AG04449 (cell line): ENCODE results near the gene ANKS1A.
A peak's percentile ranks its signal among the peaks of the same experiment; 100 is the strongest.

Experiments
- CTCF ChIA-PET: fragments of 350-600 bp; formaldehyde crosslinking; extraction: SDS; loops from one replicate; lab custom pipeline; 2021; ENCODE audit warnings: antibody characterized with exemption; lab: Yijun Ruan, JAX
- POLR2A ChIA-PET: fragments of 400-600, 350-600 bp; formaldehyde crosslinking; extraction: SDS; loops from one replicate; lab custom pipeline; 2020; ENCODE audit warnings: antibody characterized with exemption, inconsistent platforms; lab: Yijun Ruan, JAX
- DNase-seq: peaks from one replicate; pipeline ENCODE4 v3.0.0-alpha.2; 2010; ENCODE audit warnings: low read depth, low spot score
- H3K4me3 ChIP-seq: 2 replicates; pipeline ENCODE4 v1.5.1; 2011; ENCODE audit warnings: low read depth, mild to moderate bottlenecking, control low read depth, low read length
- CTCF ChIP-seq: IDR thresholded peaks from one replicate; pipeline ENCODE4 v1.5.1; 2011; ENCODE audit warnings: mild to moderate bottlenecking, moderate library complexity, low read length, control low read depth, inconsistent platforms; ENCODE audit not compliant: insufficient read depth; ENCODE audit errors: missing control alignments

Gene ANKS1A

DNA sequence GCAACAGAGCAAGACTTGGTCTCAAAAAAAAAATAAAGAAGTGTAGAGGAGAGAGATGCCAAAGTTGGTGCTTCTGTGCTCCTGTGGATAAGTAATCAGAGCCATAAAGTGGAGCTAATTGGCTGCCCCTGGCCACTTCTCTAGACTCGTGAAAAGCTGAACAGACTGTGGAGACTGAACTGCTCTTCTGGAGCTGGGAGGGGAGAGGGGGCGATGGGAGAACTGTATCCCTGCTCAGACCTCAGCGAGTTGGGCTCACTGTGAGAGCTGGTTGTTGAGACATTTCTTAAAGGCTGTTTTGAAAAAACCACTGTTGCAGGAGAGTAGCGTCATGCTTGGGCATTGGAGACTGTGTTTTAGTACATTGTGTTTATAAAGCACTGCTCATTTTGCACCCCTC lies 126.4 kb downstream of the ANKS1A start:
- ChIA-PET CTCF (interaction anchor here (0.7 to 7.0 kb wide), 3 partner anchors 29 to 124 kb away, joined by 3 to 49 read pairs (median 10); no protein-coding TSS in a partner anchor), POLR2A (interaction anchor here (0.6 to 0.7 kb wide), 2 partner anchors 101 to 142 kb away, joined by 3 to 5 read pairs; no protein-coding TSS in a partner anchor)
- TF ChIP-seq CTCF, result no peak
- H3K4me3 ChIP-seq, result no peak overlapping the region
- DNase-seq, result no peak

GRCh38 chr6:35015996-35016395 lies 126.9 kb downstream of the ANKS1A start:
- ChIA-PET POLR2A (interaction anchor here (0.6 to 0.7 kb wide), 2 partner anchors 100 to 142 kb away, joined by 3 to 5 read pairs; no protein-coding TSS in a partner anchor), CTCF (interaction anchor here (0.7 to 7.0 kb wide), 3 partner anchors 30 to 124 kb away, joined by 3 to 49 read pairs (median 3); no protein-coding TSS in a partner anchor)
- no peak overlapping the region for H3K4me3 ChIP-seq
- no peak for TF ChIP-seq CTCF
- DNase-seq, result no peak

DNA sequence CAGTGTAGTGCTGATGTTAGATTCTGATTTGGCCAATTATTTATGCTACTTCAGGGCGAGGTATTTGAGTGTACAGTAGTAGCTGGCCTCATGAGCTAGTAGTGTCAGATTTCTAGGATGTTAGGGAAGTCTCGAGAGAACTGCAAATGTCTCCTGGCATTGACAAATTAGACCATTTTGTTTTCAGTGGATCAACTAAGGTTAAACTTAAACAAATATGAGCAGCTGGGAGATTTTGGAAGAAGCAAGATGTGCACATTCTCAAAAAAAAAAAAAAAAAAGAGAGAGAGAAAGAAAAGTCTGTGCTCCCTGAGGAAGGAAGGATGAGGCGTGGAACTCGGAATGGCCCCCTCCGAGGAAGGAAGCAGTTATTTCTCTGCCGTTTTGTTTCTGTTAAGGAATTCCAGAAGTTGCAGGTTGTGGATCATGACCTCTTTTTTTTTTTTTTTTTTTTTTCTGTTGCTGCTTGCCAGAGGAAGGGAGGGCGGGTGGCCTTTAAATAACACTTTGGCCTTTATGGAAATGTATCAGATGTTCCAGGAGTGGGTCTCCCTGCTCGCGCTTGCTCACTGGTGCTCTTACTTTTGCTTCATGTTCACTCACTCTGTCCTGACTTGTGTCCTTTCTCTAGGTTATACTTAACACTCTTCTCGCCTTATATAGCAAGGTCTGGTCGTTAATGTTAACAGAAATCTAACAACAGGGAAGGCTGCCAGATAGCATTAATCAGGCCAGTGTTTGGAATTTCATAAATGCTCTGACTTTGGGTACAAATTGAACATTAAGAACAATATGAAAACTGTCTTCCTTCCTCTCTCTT lies 127.7 kb downstream of the ANKS1A start:
- no peak for TF ChIP-seq CTCF
- CTCF ChIA-PET, result interaction anchor here (0.7 to 7.0 kb wide), 2 partner anchors 31 to 123 kb away, joined by 3 to 49 read pairs; no protein-coding TSS in a partner anchor
- POLR2A ChIA-PET, result no interaction called here
- DNase-seq, result no peak
- H3K4me3 ChIP-seq, result peak overlapping the region; percentile 28

DNA sequence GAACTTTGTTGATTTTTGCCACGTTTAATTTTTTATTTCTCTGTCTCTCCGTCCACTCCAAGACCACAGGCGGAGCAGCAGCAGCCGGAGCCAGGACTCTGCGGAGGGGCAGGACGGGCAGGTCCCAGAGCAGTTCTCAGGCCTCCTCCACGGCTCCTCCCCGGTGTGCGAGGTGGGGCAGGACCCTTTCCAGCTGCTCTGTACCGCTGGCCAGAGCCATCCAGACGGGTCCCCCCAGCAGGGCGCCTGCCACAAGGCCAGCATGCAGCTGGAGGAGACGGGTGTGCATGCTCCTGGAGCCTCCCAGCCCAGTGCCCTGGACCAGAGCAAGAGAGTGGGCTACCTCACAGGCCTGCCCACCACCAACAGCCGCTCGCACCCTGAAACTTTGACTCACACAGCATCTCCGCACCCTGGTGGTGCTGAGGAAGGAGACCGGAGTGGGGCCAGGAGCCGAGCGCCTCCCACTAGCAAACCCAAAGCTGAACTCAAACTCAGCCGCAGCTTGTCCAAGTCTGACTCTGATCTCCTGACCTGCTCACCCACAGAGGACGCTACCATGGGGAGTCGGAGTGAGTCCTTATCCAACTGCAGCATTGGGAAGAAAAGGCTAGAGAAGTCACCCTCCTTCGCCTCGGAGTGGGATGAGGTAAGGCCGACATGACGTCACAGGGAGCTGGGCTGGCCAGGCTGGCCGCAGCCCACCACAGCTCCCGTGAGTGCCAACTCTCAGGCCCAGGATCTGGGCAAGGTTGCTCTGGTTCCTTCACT lies 128.5 kb downstream of the ANKS1A start:
- ChIA-PET POLR2A (interaction anchor here (0.5 kb wide), 1 partner anchor 1015 kb away, joined by 3 read pairs; no protein-coding TSS in a partner anchor), CTCF (interaction anchor here (0.7 to 7.0 kb wide), 4 partner anchors 10 to 122 kb away, joined by 3 to 49 read pairs (median 6); no protein-coding TSS in a partner anchor)
- DNase-seq, result no peak
- H3K4me3 ChIP-seq, result peak overlapping the region; percentile 13; the same call in 1 of the 2 replicates
- TF ChIP-seq CTCF, result no peak

GRCh38 chr6:35018182-35018519 lies 129.1 kb downstream of the ANKS1A start:
- CTCF ChIA-PET, result interaction anchor here (1.3 to 7.0 kb wide), 3 partner anchors 11 to 32 kb away, joined by 3 to 49 read pairs (median 8); no protein-coding TSS in a partner anchor
- POLR2A ChIA-PET, result no interaction called here
- TF ChIP-seq CTCF, result no peak
- DNase-seq, result no peak
- no peak overlapping the region for H3K4me3 ChIP-seq

GRCh38 chr6:35018746-35019145 lies 129.7 kb downstream of the ANKS1A start:
- no peak for DNase-seq
- ChIA-PET CTCF (interaction anchor here (1.2 to 7.0 kb wide), 4 partner anchors 11 to 121 kb away, joined by 3 to 49 read pairs (median 6); no protein-coding TSS in a partner anchor), POLR2A (no interaction called here)
- no peak for TF ChIP-seq CTCF
- no peak overlapping the region for H3K4me3 ChIP-seq
